Motor neuron (in vitro differentiated cells): Measurements from ENCODE around the gene TNKS1BP1. TPM values are rescaled to one million over a fixed set of nuclear protein-coding genes. Genes with fewer than 3 reads are reported as not detected.

Experiments used
- ATAC-seq, 8 experiments: fragments of 200-7000 bp; cut with Tn5 transposase; replicated peaks in 6 of 8; 2 replicates each; pipeline ENCODE4 v1.8.0; 2021; ENCODE audit warnings: mild to moderate bottlenecking in 8 of 8, moderate library complexity in 8 of 8
- H3K27ac ChIP-seq, 2 donors: fragments of 250-450 bp; sonication (Bioruptor Pico); 2 replicates each; pipeline ENCODE4 v1.9.0; 2021; ENCODE audit warnings: antibody characterized with exemption in 2 of 2, mild to moderate bottlenecking in 2 of 2, moderate library complexity in 1 of 2
- H3K4me1 ChIP-seq, 2 donors: fragments of 250-450 bp; sonication (Bioruptor Pico); replicated peaks in 1 of 2; 2 replicates each; pipeline ENCODE4 v1.6.1; 2021; ENCODE audit warnings: antibody characterized with exemption in 2 of 2, mild to moderate bottlenecking in 2 of 2, moderate library complexity in 1 of 2
- H3K4me3 ChIP-seq, 5 donors: fragments of 250-450 bp; sonication (Bioruptor Pico); 2 replicates each; pipeline ENCODE4 v1.9.0; 2021; ENCODE audit warnings: antibody characterized with exemption in 5 of 5, mild to moderate bottlenecking in 5 of 5, moderate library complexity in 4 of 5
- WGBS, 10 experiments: fragments of 450-650 bp; shearing (Covaris generic); methylation state at CpG; one replicate each; pipeline ENCODE4 v1.0.0; 2022; 5-methylcytosine and 5-hydroxymethylcytosine counted together
- in situ Hi-C, 9 experiments: fragments of 400-800 bp; cut with MboI; loops; one replicate each; pipeline ENCODE4 v1.15.0; 2021; ENCODE audit warnings: low sequenced_read_pairs in 9 of 9, low pct_unique_long_range_greater_than_20kb in 2 of 9; ENCODE audit not compliant: unreplicated experiment in 9 of 9
- total RNA-seq, 8 experiments: library from RNA; unstranded; fragments of 300-600 nt; gene quantifications; 2 replicates each; pipeline versions ENCODE4 v1.2.3 to v1.2.4, GENCODE V29; 2022

TNKS1BP1 gene
- total RNA-seq, 8 experiments from 2014 or later, result 28.4 to 104 (median 55.4) TPM

- no peaks in the 10 kb centered on the region for H3K4me1 ChIP-seq
- in situ Hi-C loops, result loop anchor here in 5 of 9 experiments (10.0 to 25.0 kb wide), 4 partner anchors 140 to 1317 kb away; partner anchors contain the start of gene OR5I1 (in 1 of the 5)
- H3K4me3 ChIP-seq, result no peak overlapping the region
- no peak for ATAC-seq
- no peak overlapping the region for H3K27ac ChIP-seq
Measured at GRCh38 chr11:57254631-57255030, 70.1 kb downstream of the TNKS1BP1 start.

DNA sequence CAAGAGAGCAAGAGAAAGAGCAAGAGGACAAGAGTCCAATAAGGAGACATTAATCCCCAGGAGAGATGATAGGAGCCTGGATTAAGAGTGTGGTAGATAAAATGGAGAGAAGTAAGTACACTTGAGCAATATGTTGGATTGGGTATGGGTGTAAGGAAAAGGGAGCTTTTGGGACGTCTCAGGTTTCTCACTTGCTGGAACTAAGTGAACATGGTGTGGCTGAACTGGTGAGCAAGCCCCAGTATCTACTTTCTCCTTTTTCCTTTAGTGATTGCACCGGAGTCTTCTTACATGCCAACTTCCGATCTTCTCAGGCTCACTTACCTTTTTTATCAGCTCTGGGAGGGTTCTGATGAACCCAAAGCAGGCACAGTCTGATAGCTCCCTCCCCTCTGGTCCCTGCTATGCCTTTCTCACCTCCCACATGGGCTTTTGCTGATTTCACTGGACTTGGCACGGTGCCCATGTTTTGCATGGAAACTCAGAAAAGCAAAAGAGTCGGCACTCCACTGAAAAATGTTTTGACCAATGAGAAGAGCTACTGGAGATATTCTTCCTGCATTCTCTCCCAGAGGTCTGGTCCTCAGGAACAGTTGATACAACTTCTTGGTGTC, 73.2 kb downstream of the TNKS1BP1 start:
- in situ Hi-C loops, result loop anchor here in 5 of 9 experiments (10.0 to 25.0 kb wide), 4 partner anchors 137 to 1314 kb away; partner anchors contain the start of gene OR5I1 (in 1 of the 5)
- Histone ChIP-seq H3K27ac (no peak overlapping the region), H3K4me3 (no peak overlapping the region), H3K4me1 (peaks cover 0 to 5% of the 10 kb centered on the region in 2 donors)
- WGBS, 10 experiments, result 0 to 90% (median 36%) methylated on average over 1 to 5 of the region's 5 CpGs; no CpG with 5 or more reads in 1 of the 10 experiments
- ATAC-seq, result peak in 2 of 8 experiments; percentile 14 to 33

DNA sequence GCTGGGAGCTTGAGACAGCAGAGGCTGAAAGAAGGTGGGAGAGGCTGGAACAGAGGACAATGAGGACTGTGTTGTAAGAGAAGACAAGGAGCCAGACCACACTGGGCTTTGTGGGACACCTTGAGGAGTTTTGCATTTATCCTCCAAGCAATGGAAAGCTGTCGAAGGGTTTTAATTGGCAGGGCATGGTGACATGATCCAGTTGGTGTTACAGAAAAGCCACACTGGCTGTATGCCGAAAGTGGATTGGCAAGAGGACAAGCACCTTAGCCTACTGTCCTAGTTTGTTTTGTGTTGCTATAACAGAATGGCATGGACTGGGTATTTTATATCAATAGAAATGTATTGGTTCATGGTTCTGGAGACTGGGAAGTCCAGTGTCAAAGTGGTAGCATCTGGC, 73.7 kb downstream of the TNKS1BP1 start:
- no peak overlapping the region for H3K4me3 ChIP-seq
- ATAC-seq, result no peak
- H3K4me1 ChIP-seq, result peaks cover 0 to 5% of the 10 kb centered on the region in 2 donors
- WGBS, 10 experiments, result 40 to 100% (median 87%) methylated on average over 1 to 2 of the region's 2 CpGs; no CpG with 5 or more reads in 4 of the 10 experiments
- in situ Hi-C loops, result loop anchor here in 5 of 9 experiments (10.0 to 25.0 kb wide), 4 partner anchors 136 to 1314 kb away; partner anchors contain the start of gene OR5I1 (in 1 of the 5)
- H3K27ac ChIP-seq, result no peak overlapping the region

Other genes with a start within 250 kb of the TNKS1BP1 start
- 10 to 100 TPM in 1 of 8 experiments, 1 to 10 TPM in 4, under 1 TPM in 3; 0.10 to 12.4 (median 5.7) TPM for gene LRRC55, start 143.0 kb downstream of the TNKS1BP1 start, total RNA-seq
- gene APLNR, start 87.7 kb downstream of the TNKS1BP1 start, total RNA-seq, result 1 to 10 TPM in 2 of 8 experiments, under 1 TPM in 6; 0.09 to 3.1 (median 0.48) TPM
- 100 to 1,000 TPM in 4 of 8 experiments, 10 to 100 TPM in 4; 64.9 to 164 (median 101) TPM for gene SSRP1, start 10.9 kb upstream of the TNKS1BP1 start, total RNA-seq
- 100 to 1,000 TPM in 3 of 8 experiments, 10 to 100 TPM in 1, under 1 TPM in 2, not detected in 2; 0.36 to 153 (median 99.5) TPM for gene P2RX3, start 13.4 kb upstream of the TNKS1BP1 start, total RNA-seq
- gene PRG3, start 56.2 kb upstream of the TNKS1BP1 start, total RNA-seq, result not detected
- 1 to 10 TPM in 1 of 8 experiments, under 1 TPM in 2, not detected in 5; 0.18 to 1.1 (median 0.29) TPM for gene PRG2, start 65.7 kb upstream of the TNKS1BP1 start, total RNA-seq
- 10 to 100 TPM in 2 of 8 experiments, 1 to 10 TPM in 4, under 1 TPM in 2; 0.43 to 25.8 (median 3.0) TPM for gene SLC43A3, start 102.2 kb upstream of the TNKS1BP1 start, total RNA-seq
- 10 to 100 TPM in 1 of 8 experiments, 1 to 10 TPM in 6, under 1 TPM in 1; 0.25 to 11.6 (median 5.8) TPM for gene RTN4RL2, start 135.6 kb upstream of the TNKS1BP1 start, total RNA-seq
- gene SLC43A1, start 190.8 kb upstream of the TNKS1BP1 start, total RNA-seq, result 10 to 100 TPM in 2 of 8 experiments, 1 to 10 TPM in 4, under 1 TPM in 2; 0.32 to 13.7 (median 2.1) TPM
- 10 to 100 TPM; 28.3 to 86.7 (median 58.9) TPM for gene TIMM10, start 205.8 kb upstream of the TNKS1BP1 start, total RNA-seq
- under 1 TPM in 7 of 8 experiments, not detected in 1; 0.25 to 0.60 (median 0.42) TPM for gene SMTNL1, start 212.6 kb upstream of the TNKS1BP1 start, total RNA-seq
- 100 to 1,000 TPM in 2 of 8 experiments, 10 to 100 TPM in 6; 22.6 to 177 (median 52.5) TPM for gene UBE2L6, start 242.7 kb upstream of the TNKS1BP1 start, total RNA-seq